Vagina (tissue), 2 donors: ENCODE measurements around the gene SRSF2. TPM values are rescaled to one million over a fixed set of nuclear protein-coding genes. Genes with fewer than 3 reads are reported as not detected.

Source experiments
- DNase-seq, 2 donors: peaks; one replicate each; pipeline ENCODE4 v3.0.0-alpha.2; 2017; ENCODE audit errors: extremely low spot score in 2 of 2
- H3K27ac ChIP-seq: fragments of 200-600 bp; sonication (generic); one replicate; pipeline ENCODE4 v1.5.1; 2019
- H3K27me3 ChIP-seq: fragments of 200-600 bp; sonication (generic); one replicate; pipeline ENCODE4 v1.5.1; 2019
- H3K36me3 ChIP-seq, 2 donors: fragments of 200-600 bp; sonication (generic); one replicate each; pipeline ENCODE4 v1.5.1; 2017 to 2019
- H3K4me1 ChIP-seq: fragments of 200-600 bp; sonication (generic); one replicate; pipeline ENCODE4 v1.5.1; 2019
- H3K4me3 ChIP-seq, 2 donors: fragments of 200-600 bp; sonication (generic); 1 replicate in 1 of 2; 2 replicates in 1 of 2; pipeline ENCODE4 v1.5.1; 2016 to 2019
- H3K9me3 ChIP-seq: fragments of 200-600 bp; sonication (generic); one replicate; pipeline ENCODE4 v1.5.1; 2019
- CTCF ChIP-seq, 3 experiments: fragments of 450-650 bp in 2 of 3; fragments of 200-600 bp in 1 of 3; sonication (generic) in 1 of 3; IDR thresholded peaks; one replicate each; pipeline ENCODE4 v1.5.1; 2017 to 2019; ENCODE audit warnings: antibody characterized with exemption in 3 of 3, mild to moderate bottlenecking in 2 of 3, moderate library complexity in 2 of 3
- POLR2A ChIP-seq, 2 donors: fragments of 450-650 bp; IDR thresholded peaks; one replicate each; pipeline ENCODE4 v1.6.1; 2017; ENCODE audit warnings: antibody characterized with exemption in 2 of 2, mild to moderate bottlenecking in 2 of 2, moderate library complexity in 2 of 2
- POLR2AphosphoS5 ChIP-seq, 2 donors: sonication (generic); formaldehyde crosslinking; IDR thresholded peaks; one replicate each; pipeline ENCODE4 v1.9.0; 2017; ENCODE audit warnings: antibody characterized with exemption in 2 of 2, mild to moderate bottlenecking in 2 of 2, low read depth in 1 of 2; ENCODE audit not compliant: insufficient read depth in 1 of 2
- intact Hi-C: fragments of 100-400 bp; cut with DNase I; formaldehyde crosslinking; loops from one replicate; pipeline ENCODE4 v1.15.1; 2023
- total RNA-seq: library from RNA; depleted of rRNA; stranded (reverse); fragments of >200 nt; gene quantifications from one replicate; pipeline ENCODE4 v1.2.3, GENCODE V29; 2016

SRSF2 gene
- total RNA-seq, 1 donor from 2014 or later, result 413 TPM

- H3K4me1 ChIP-seq, result peaks cover 14% of the 10 kb centered on the region
Observed at GRCh38 chr17:76716839-76717215, 20.3 kb downstream of the SRSF2 start.

GRCh38 chr17:76716146-76716838 is 20.8 kb downstream of the SRSF2 start:
- no peaks in the 10 kb centered on the region for H3K9me3 ChIP-seq
- TF ChIP-seq POLR2A (IDR thresholded peaks at IDR 0.05), result no peak
- no peak for TF ChIP-seq CTCF (IDR thresholded peaks at IDR 0.05)
- no peak for TF ChIP-seq POLR2AphosphoS5 (IDR thresholded peaks at IDR 0.05; ENCODE audit: insufficient read depth in 1 of 2, low read depth in 1 of 2)
- no peaks in the 10 kb centered on the region for H3K27me3 ChIP-seq
- H3K4me3 ChIP-seq, result no peak overlapping the region
- intact Hi-C loops, result loop anchor here (10.0 kb wide), 1 partner anchor 181 kb away; the partner anchor contains the start of gene CYGB
- no peak for DNase-seq
- H3K36me3 ChIP-seq, result peaks cover 0 to 59% of the 10 kb centered on the region in 2 donors
- peaks cover 20% of the 10 kb centered on the region for H3K4me1 ChIP-seq
- no peak overlapping the region for H3K27ac ChIP-seq

More at GRCh38 chr17:76716839-76717215, 20.3 kb downstream of the SRSF2 start:
- peaks cover 0 to 64% of the 10 kb centered on the region in 2 donors for H3K36me3 ChIP-seq
- no peaks in the 10 kb centered on the region for H3K27me3 ChIP-seq
- TF ChIP-seq CTCF (IDR thresholded peaks at IDR 0.05) (no peak), POLR2AphosphoS5 (IDR thresholded peaks at IDR 0.05; ENCODE audit: insufficient read depth in 1 of 2, low read depth in 1 of 2) (no peak), POLR2A (IDR thresholded peaks at IDR 0.05) (no peak)
- H3K4me3 ChIP-seq, result no peak overlapping the region
- DNase-seq, result no peak
- intact Hi-C loops, result loop anchor here (10.0 kb wide), 1 partner anchor 182 kb away; the partner anchor contains the start of gene CYGB
- H3K27ac ChIP-seq, result no peak overlapping the region
- no peaks in the 10 kb centered on the region for H3K9me3 ChIP-seq

- Histone ChIP-seq H3K27me3 (no peaks in the 10 kb centered on the region), H3K36me3 (peaks cover 0 to 50% of the 10 kb centered on the region in 2 donors), H3K9me3 (no peaks in the 10 kb centered on the region), H3K27ac (peak overlapping the region; percentile 14), H3K4me1 (peaks cover 23% of the 10 kb centered on the region), H3K4me3 (no peak overlapping the region)
- intact Hi-C loops, result loop anchor here (10.0 kb wide), 1 partner anchor 181 kb away; the partner anchor contains the start of gene CYGB
- DNase-seq, result no peak
- TF ChIP-seq CTCF (IDR thresholded peaks at IDR 0.05), result no peak
- no peak for TF ChIP-seq POLR2A (IDR thresholded peaks at IDR 0.05)
- TF ChIP-seq POLR2AphosphoS5 (IDR thresholded peaks at IDR 0.05; ENCODE audit: insufficient read depth in 1 of 2, low read depth in 1 of 2), result no peak
Observed at GRCh38 chr17:76715496-76715830, 21.7 kb downstream of the SRSF2 start.

GRCh38 chr17:76714822-76715495 is 22.2 kb downstream of the SRSF2 start:
- DNase-seq, result no peak

More at GRCh38 chr17:76714822-76715495, 22.2 kb downstream of the SRSF2 start:
- Histone ChIP-seq H3K27me3 (no peaks in the 10 kb centered on the region), H3K4me3 (no peak overlapping the region), H3K27ac (peak overlapping the region; percentile 14), H3K4me1 (peaks cover 25% of the 10 kb centered on the region), H3K36me3 (peaks cover 0 to 45% of the 10 kb centered on the region in 2 donors), H3K9me3 (no peaks in the 10 kb centered on the region)
- no peak for TF ChIP-seq POLR2A (IDR thresholded peaks at IDR 0.05)
- TF ChIP-seq POLR2AphosphoS5 (IDR thresholded peaks at IDR 0.05; ENCODE audit: insufficient read depth in 1 of 2, low read depth in 1 of 2), result peak in 1 of 2 donors; percentile 58
- peak; percentile 59 to 85 (median 78) for TF ChIP-seq CTCF (IDR thresholded peaks at IDR 0.05)
- intact Hi-C loops, result loop anchor here (10.0 kb wide), 1 partner anchor 180 kb away; the partner anchor contains the start of gene CYGB
